SU-DHL-6 (cell line): Measurements from ENCODE around the gene LRRC7.

ENCODE experiments used
- EZH2phosphoT487 ChIP-seq: fragments of 200-600 bp; sonication (generic), shearing (Covaris generic); conservative IDR thresholded peaks from 2 replicates; pipeline ENCODE4 v1.6.1; 2018; ENCODE audit warnings: mild to moderate bottlenecking, antibody characterized with exemption, low read length, moderate library complexity, mixed read lengths
- TF ChIP-seq, protein P1 (sequence below): fragments of 200-600 bp; sonication (generic); IDR thresholded peaks from one replicate; pipeline ENCODE4 v1.5.1; 2017; ENCODE audit warnings: antibody characterized with exemption, mild to moderate bottlenecking, low read length, moderate library complexity; ENCODE audit not compliant: insufficient read depth, poor library complexity, severe bottlenecking

DNA sequence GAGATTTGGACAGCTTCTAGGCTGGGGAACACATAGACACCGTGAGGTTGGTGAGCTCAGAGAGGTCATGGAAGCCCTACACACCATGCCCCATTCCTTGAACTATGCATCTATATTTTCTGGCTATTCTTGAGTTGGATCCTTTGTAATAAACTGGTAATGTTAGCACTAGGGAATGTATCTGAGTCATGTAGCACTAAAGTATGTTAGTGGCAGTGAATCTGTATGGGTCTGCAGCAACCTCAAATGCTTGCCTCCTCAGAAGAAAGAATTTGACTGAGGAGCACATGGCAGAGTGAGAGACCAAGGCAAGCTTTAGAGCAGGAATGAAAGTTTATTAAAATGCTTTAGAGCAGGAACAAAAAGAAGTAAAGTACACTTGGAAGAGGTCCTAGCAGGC lies 43.7 kb upstream of the LRRC7 start:
- TF ChIP-seq, protein P1, sequence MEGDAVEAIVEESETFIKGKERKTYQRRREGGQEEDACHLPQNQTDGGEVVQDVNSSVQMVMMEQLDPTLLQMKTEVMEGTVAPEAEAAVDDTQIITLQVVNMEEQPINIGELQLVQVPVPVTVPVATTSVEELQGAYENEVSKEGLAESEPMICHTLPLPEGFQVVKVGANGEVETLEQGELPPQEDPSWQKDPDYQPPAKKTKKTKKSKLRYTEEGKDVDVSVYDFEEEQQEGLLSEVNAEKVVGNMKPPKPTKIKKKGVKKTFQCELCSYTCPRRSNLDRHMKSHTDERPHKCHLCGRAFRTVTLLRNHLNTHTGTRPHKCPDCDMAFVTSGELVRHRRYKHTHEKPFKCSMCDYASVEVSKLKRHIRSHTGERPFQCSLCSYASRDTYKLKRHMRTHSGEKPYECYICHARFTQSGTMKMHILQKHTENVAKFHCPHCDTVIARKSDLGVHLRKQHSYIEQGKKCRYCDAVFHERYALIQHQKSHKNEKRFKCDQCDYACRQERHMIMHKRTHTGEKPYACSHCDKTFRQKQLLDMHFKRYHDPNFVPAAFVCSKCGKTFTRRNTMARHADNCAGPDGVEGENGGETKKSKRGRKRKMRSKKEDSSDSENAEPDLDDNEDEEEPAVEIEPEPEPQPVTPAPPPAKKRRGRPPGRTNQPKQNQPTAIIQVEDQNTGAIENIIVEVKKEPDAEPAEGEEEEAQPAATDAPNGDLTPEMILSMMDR: no peak
- no peak for TF ChIP-seq EZH2phosphoT487
